GM12891 (cell line): ENCODE measurements around the gene TCN2.

Experiments used
- POLR2A ChIP-seq: IDR thresholded peaks from 2 replicates; pipeline ENCODE4 v1.6.1; 2011; ENCODE audit warnings: low read depth, low read length, control low read depth
- POLR2AphosphoS5 ChIP-seq: IDR thresholded peaks from 2 replicates; pipeline ENCODE4 v1.6.1; 2011; ENCODE audit warnings: low read depth, low read length, control low read depth
- POU2F2 ChIP-seq: IDR thresholded peaks from 2 replicates; pipeline ENCODE4 v1.6.1; 2011; ENCODE audit warnings: low read depth, mild to moderate bottlenecking, control low read depth, low read length, moderate library complexity
- SPI1 ChIP-seq: IDR thresholded peaks from 2 replicates; pipeline ENCODE4 v1.6.1; 2011; ENCODE audit warnings: low read depth, low read length, control low read depth

GRCh38 chr22:30665266-30665665 lies 58.3 kb downstream of the TCN2 start:
- TF ChIP-seq POLR2A, result no peak
- TF ChIP-seq POLR2AphosphoS5, result no peak
- no peak for TF ChIP-seq SPI1
- no peak for TF ChIP-seq POU2F2
